Endothelial cell of umbilical vein (primary cell): ENCODE data around the gene DYNLRB2.

Source experiments
- CTCF ChIP-seq, 2 donors: IDR thresholded peaks; 1 replicate in 1 of 2; 2 replicates in 1 of 2; pipeline ENCODE4 v1.5.1; 2011; ENCODE audit warnings: low read length in 2 of 2, mild to moderate bottlenecking in 2 of 2, moderate library complexity in 2 of 2, control low read depth in 1 of 2, inconsistent platforms in 1 of 2, low read depth in 1 of 2; ENCODE audit not compliant: insufficient read depth in 1 of 2; ENCODE audit errors: extremely low read depth in 1 of 2
- EZH2 ChIP-seq: IDR thresholded peaks from 2 replicates; pipeline ENCODE4 v1.6.1; 2012; ENCODE audit warnings: borderline replicate concordance, low read depth, mild to moderate bottlenecking, moderate library complexity, low read length, inconsistent platforms; ENCODE audit not compliant: severe bottlenecking
- JUN ChIP-seq: IDR thresholded peaks from 2 replicates; pipeline ENCODE4 v1.6.1; 2011; ENCODE audit warnings: borderline replicate concordance, low read depth; ENCODE audit not compliant: insufficient read length, insufficient read depth
- POLR2A ChIP-seq: IDR thresholded peaks from 2 replicates; pipeline ENCODE4 v1.6.1; 2012; ENCODE audit warnings: low read depth, mild to moderate bottlenecking, control low read depth, low read length
- POLR2AphosphoS5 ChIP-seq: IDR thresholded peaks from 2 replicates; pipeline ENCODE4 v1.6.1; 2012; ENCODE audit warnings: low read depth, mild to moderate bottlenecking, control low read depth, low read length, moderate library complexity; ENCODE audit not compliant: insufficient read depth

GRCh38 chr16:80507538-80507937, 33.3 kb upstream of the DYNLRB2 start:
- no peak for TF ChIP-seq POLR2A
- TF ChIP-seq POLR2AphosphoS5 = no peak
- TF ChIP-seq JUN = no peak
- TF ChIP-seq EZH2 = no peak
- no peak for TF ChIP-seq CTCF (IDR thresholded peaks at IDR 0.05; ENCODE audit: extremely low read depth in 1 of 2, insufficient read depth in 1 of 2, low read depth in 1 of 2, low read length in 2 of 2)
